ENCODE measurements around the gene ZNF112.

ZNF112 gene

DNA sequence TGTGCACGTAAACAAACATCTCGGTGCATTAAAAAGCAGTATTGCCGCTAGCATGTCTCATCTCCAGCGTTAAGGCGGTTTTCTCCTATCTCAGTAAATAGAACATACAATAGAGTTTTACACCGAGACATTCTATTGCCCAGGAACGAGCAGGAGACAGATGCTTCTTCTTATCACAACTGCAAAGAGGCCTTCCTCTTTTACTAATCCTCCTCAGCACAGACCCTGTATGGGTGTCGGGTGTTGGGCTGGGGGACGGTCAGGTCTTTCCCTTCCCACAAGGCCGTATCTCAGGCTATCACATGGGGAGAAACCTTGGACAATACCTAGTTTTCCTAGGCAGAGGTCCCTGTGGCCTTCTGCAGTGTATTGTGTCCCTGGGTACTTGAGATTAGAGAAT is 75.6 kb downstream of the ZNF112 start:
- DNase-seq, result no peak

DNA sequence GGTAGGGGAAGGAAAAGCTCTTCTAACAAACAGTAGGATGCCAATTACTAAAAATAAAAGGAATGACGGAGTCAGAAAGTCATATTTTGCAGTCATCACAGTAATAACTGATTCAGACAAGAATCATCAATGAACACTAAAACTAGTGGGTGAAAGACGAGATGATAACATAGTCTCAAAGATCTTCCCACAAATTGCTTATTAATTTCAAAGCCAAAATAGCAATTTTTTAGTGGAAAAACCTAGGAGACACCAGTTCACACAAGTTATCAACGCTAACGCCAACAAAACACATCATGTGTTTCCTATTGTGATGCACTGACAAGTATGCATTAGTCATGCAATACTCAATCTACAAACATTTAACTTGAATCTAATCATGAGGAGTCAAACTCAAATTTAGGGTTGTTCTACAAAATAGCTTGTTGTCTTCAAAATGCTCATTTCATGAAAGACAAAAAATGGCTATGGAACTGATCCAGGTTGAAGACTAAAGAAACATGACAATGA is 78.2 kb downstream of the ZNF112 start:
- DNase-seq, result no peak

DNA sequence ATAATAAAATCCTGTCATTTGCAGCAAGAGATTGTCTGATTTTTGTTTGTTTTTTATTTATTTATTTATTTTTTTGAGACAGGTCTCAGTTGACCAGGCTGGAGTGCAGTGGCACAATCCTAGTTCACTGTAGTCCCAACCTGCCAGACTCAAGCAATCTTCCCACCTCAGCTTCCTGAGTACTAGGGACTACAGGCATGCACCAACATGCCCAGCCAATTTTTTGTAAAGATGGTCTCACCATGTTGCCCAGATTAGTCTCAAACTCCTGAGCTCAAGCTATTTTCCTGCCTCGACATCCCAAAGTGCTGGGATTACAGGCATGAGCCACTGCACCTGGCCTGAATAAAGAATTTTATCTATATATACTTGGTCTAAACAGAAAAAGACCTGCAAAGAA is 79.1 kb downstream of the ZNF112 start:
- no peak for DNase-seq

All from NCI-H187 (cell line).